GM19035 (cell line): ENCODE results near the gene ADCY10.
"Not testable (repeated sequence)": the region's sequence is repeated elsewhere in the genome, so short reads cannot be mapped to it uniquely, and the experiment has no call there.

Experiments used
- ATAC-seq: cut with Tn5 transposase; IDR thresholded peaks from one replicate; pipeline ENCODE4 v1.9.1; 2021; ENCODE audit not compliant: unreplicated experiment

The ADCY10 gene

DNA sequence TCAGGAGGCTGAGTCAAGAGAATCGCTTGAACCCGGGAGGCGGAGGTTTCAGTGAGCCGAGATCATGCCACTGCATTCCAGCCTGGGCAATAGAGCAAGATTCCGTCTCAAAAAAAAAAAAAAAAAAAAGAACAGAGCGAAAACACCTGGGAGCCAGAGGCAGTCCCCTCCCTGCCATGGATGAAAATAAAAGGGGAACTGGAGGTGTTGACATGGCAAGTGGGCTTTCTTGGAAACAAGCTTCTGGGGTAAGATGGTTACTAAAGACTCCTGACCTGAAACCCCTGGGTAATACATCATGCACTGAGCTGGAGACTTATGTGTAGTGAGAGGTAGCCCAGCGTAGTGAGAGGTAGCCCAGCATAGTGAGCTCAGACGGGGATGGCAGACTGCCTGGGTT lies 31.6 kb downstream of the ADCY10 start:
- no peak for ATAC-seq

DNA sequence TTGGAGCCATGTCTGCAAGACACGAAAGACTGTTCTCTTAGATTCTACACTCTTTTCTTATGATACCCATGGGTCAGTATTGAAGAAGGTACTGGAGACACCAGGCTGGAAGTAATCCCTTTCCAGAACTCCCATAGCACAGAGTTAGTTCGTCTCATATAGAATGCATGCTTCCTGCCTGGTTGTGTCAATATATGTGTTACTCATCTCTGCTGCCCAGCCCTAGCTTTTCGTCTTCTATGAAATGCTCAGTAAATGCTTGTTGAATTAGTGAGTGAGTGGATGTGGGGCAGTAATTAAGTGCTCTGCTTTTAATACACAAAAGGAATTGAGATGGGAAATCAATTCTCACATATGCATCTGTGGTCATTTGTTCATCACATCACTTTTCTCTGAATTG lies 32.1 kb downstream of the ADCY10 start:
- no peak for ATAC-seq

GRCh38 chr1:167881069-167881468 lies 32.9 kb downstream of the ADCY10 start:
- no peak for ATAC-seq

DNA sequence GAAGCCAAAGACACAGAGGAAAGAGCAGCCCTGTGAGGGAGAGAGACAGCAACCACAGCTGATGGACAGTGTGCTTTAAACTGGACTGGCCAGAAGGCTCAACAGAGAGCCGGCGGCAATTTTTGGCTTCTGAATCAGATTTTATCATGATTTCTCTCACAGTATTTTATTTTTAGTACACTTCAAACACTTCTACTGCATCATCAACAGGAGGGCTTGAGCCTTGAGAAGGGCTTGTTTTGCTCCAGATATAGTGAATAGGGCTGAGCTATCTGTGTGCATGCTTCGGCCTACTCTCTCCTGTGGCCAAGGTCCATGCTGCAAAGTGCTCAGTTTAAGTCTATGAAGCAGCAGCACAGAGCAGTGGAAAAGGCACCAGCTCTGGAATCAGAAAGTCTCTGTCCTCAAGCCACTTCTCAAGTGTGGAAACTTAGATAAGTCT lies 33.3 kb downstream of the ADCY10 start:
- ATAC-seq, result no peak

DNA sequence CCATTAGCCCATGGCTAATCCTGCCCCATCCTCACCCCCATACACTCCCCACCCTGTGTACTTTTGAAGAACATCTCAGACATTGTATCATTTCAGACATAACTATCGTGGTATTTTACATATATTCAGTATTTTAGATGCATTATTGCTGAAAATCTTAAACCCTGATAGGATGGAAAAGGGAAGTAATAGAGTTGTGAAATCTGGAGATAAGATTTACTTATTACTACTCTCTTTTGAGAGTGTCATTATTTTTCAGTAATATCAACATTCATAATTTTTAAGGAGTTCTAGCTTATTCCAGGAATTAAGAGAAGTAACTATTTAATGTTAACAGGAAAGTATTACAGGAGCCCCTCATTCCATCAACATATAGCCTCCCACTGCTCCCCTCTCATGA lies 34.4 kb downstream of the ADCY10 start:
- ATAC-seq, result no peak

DNA sequence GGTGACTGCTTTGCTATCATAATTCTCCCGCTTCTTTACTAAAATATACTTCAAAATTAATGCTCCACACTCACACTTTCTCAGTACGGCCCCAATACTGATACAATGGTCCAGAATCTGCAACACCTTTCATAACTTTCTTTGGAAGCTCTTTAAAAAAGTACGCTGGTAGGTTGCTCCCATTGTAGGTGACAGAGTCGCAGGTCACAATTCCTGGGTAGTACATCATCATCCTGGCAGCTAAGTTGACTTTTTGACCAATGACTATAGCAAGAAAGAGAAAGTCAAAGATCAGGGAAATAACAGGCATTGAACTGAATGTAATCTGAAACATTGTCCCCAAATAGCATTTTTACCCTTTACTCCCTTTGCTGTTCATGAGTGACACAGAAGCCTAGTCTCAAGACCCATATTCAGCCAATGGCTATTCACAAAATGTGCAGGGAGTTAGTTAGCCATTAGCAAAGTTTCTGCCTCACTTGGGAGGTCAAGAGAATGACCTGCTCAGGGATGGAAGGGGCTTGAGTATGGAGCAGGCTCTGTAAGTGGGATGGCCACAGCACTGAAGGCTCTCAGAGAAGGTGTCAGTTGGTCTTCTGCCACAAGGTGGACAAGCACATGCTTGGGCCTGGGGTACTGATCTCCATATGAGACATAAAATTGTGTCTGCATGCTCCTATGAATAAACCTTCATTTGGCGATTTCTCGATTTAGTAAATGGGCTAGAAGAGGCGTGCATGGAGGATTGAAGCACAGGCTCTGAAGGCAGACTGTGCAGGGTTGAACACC lies 35.4 kb downstream of the ADCY10 start:
- ATAC-seq, result no peak

DNA sequence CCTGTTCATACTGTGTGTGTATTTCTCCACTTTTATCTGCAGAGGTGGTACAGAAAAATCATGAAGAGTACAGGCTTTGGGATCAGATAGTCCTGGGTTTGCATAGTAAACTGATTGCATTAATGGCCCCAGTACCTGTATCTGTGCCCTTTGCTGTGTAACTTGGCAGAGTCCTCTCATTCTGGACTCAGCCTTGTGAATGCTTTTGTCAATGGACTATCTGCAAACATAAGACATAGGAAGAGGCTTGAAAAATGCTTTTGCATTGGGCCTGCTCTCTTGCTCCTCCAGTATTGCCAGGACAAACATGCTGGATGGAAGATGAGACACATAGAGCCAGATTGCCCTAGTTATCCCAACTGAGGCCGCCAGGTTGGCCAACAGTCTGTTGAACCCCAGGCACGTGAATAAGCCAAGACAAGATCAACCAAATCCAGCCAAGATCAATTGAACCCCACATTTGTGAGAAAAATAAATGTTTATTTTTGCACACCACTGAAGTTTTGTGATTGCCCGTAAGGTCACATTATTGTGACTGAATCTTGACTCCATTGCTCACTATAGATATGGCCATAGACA lies 37.2 kb downstream of the ADCY10 start:
- no peak for ATAC-seq

- no peak for ATAC-seq
These were observed 42.6 kb downstream of the ADCY10 start for GRCh38 chr1:167871331-167871730.

GRCh38 chr1:167869157-167870001 lies 44.6 kb downstream of the ADCY10 start:
- ATAC-seq, result not testable (repeated sequence)

DNA sequence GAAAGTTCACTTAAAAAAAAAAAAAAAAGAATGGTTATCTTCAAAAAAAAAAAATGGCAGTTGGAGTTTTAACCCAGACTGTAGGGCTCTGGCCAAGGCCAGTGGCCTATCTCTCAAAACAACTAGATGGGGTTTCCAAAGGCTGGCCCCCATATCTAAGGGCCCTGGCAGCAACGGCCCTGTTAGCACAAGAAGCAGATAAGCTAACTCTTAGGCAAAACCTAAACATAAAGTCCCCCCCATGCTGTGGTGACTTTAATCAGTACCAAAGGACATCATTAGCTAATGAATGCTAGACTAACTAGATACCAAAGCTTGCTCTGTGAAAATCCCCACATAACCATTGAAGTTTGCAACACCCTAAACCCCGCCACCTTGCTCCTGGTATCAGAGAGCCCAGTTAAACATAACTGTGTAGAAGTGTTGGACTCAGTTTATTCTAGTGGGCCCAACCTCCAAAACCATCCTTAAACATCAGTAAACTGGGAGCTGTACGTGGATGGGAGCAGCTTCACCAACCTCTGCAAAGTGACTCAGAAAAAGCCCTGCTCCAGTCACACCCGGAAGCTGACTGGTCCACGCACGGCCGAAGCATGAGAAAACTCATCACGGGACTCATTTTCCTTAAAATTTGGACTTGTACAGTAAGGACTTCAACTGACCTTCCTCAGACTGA lies 47.1 kb downstream of the ADCY10 start:
- ATAC-seq, result not testable (repeated sequence)

GRCh38 chr1:167866326-167866725 lies 47.6 kb downstream of the ADCY10 start:
- ATAC-seq, result not testable (repeated sequence)

DNA sequence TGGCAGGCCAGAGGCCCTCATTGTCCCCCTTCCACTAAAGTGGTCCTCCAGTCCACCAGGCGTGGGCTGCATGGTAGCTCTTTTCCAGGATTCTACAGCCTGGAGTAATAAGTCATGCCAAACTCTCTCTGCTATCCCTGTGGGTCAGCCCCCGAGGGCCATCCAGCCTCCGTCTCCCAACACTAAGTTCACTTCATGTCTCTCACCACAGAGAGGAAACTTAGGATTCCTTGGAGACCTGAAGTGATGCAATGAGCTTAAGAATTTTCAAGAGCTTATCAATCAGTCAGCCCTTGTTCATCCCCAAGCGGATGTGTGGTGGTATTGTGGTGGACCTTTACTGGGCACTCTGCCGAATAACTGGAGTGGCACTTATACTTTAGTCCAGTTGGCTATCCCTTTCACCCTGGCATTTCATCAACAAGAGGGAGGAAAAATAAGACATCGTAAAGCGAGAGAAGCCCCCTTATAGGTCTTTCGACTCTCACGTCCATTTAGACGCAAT lies 48.1 kb downstream of the ADCY10 start:
- ATAC-seq, result not testable (repeated sequence)

GRCh38 chr1:167865193-167865592 lies 48.7 kb downstream of the ADCY10 start:
- not testable (repeated sequence) for ATAC-seq

- no peak for ATAC-seq
These were observed 49.4 kb downstream of the ADCY10 start for GRCh38 chr1:167864392-167865032.

DNA sequence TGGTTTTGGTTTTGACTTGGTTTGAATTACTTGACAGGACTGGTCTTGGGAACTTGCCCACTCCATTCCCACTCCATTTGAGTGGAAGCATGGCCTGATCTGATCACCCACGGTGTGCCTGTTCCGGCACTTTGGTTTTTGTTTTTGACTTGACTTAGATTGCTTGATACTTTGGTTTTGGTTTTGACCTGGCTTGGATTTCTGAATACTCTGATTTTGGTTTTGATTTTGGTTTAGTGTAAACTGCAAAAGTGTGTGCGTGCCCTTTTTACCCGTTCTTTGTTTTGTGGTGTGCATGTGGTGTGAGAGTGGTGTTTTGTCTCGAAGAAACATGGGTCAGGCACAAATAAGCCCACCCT lies 50.0 kb downstream of the ADCY10 start:
- ATAC-seq, result no peak

GRCh38 chr1:167863191-167863920 lies 50.6 kb downstream of the ADCY10 start:
- not testable (repeated sequence) for ATAC-seq

DNA sequence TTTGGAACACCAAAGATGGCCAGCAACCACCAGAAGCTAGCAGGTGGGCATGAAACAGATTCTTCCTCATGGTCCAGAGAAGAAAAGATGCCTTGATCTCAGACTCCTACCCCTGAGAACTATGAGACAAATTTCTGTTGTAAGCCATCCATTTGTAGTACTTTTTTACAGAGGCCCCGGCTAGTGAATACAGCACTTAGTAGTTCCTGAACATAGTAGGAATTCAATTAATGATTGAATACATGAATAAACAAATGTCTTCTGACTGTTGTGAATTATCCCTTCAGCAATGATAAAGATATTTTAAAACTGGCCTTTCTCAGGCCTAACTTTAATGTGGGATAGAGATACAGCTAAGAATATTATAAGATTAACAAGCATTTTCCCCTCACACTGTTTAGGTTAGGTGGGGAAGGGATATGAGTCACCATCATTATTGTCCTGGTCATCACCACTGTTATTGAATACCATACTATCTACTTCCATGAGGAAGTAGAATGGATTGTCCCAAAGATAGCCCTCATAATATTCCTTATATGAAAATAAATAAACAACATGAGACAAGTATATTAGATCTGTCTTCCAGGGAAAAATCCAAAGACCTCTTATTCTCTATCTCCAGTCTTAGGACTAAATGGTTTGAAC lies 51.4 kb downstream of the ADCY10 start:
- ATAC-seq, result no peak

DNA sequence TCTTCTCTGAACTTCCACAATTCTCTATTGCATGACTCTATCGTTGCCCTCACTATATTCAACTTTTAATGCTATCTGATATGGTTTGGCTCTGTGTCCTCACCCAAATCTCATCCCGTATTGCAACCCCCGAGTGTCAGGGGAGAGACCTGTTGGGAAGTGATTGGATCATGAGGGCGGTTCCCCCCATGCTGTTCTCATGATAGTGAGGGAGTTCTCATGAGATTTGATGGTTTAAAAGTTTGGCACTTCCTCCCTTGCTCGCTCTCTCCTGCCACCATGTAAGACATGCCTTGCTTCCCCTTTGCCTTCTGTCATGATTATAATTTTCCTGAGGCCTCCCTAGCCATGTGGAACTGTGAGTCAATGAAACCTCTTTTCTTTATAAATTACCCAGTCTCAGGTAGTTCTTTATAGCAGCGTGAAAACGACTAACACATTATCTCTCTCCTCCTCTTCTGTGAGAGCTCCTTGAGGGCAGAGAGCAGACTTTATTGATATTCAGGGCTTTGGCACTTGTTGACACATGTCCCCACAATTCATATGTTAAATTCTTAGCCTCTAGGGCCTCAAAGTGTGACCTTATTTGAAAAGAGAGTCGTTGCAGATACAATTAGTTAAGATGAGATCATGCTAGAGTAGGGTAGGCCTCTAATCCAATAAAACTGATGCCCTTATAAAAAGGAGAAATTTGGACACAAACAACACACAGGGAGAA lies 52.1 kb downstream of the ADCY10 start:
- ATAC-seq, result no peak
